Measurements from ENCODE around the gene TMEM266. TPM values are rescaled to one million over a fixed set of nuclear protein-coding genes. Genes with fewer than 3 reads are reported as not detected.

Gene TMEM266
- total RNA-seq, 1 donor from 2014 or later = 0.21 TPM

GRCh38 chr15:76071806-76072205, 12.0 kb downstream of the TMEM266 start:
- DNase-seq (ENCODE audit: low read depth) = no peak
- Histone ChIP-seq H3K36me3 (ENCODE audit: control insufficient read depth, insufficient read depth, low read length) (no peaks in the 10 kb centered on the region), H3K4me3 (ENCODE audit: low read depth, low read length) (no peak overlapping the region), H3K27me3 (ENCODE audit: control insufficient read depth, insufficient read depth, low read length) (no peaks in the 10 kb centered on the region)
- no peak for TF ChIP-seq CTCF (IDR thresholded peaks at IDR 0.05; ENCODE audit: insufficient read depth, low read length, poor library complexity, severe bottlenecking)

- Histone ChIP-seq H3K27me3 (ENCODE audit: control insufficient read depth, insufficient read depth, low read length) (no peaks in the 10 kb centered on the region), H3K4me3 (ENCODE audit: low read depth, low read length) (no peak overlapping the region), H3K36me3 (ENCODE audit: control insufficient read depth, insufficient read depth, low read length) (no peaks in the 10 kb centered on the region)
- TF ChIP-seq CTCF (IDR thresholded peaks at IDR 0.05; ENCODE audit: insufficient read depth, low read length, poor library complexity, severe bottlenecking) = no peak
- peak; percentile 61 for DNase-seq (ENCODE audit: low read depth)
Observed at GRCh38 chr15:76073554-76073953, 13.8 kb downstream of the TMEM266 start.

- Histone ChIP-seq H3K4me3 (ENCODE audit: low read depth, low read length) (no peak overlapping the region), H3K27me3 (ENCODE audit: control insufficient read depth, insufficient read depth, low read length) (no peaks in the 10 kb centered on the region), H3K36me3 (ENCODE audit: control insufficient read depth, insufficient read depth, low read length) (no peaks in the 10 kb centered on the region)
- no peak for DNase-seq (ENCODE audit: low read depth)
- TF ChIP-seq CTCF (IDR thresholded peaks at IDR 0.05; ENCODE audit: insufficient read depth, low read length, poor library complexity, severe bottlenecking) = no peak
Observed at GRCh38 chr15:76075046-76075445, 15.3 kb downstream of the TMEM266 start.

- no peaks in the 10 kb centered on the region for H3K36me3 ChIP-seq (ENCODE audit: control insufficient read depth, insufficient read depth, low read length)
- no peaks in the 10 kb centered on the region for H3K27me3 ChIP-seq (ENCODE audit: control insufficient read depth, insufficient read depth, low read length)
- no peak for DNase-seq (ENCODE audit: low read depth)
- no peak overlapping the region for H3K4me3 ChIP-seq (ENCODE audit: low read depth, low read length)
- TF ChIP-seq CTCF (IDR thresholded peaks at IDR 0.05; ENCODE audit: insufficient read depth, low read length, poor library complexity, severe bottlenecking) = no peak
Observed at GRCh38 chr15:76078285-76078877, 18.6 kb downstream of the TMEM266 start.

GRCh38 chr15:76084256-76084655, 24.5 kb downstream of the TMEM266 start:
- Histone ChIP-seq H3K4me3 (ENCODE audit: low read depth, low read length) (no peak overlapping the region), H3K27me3 (ENCODE audit: control insufficient read depth, insufficient read depth, low read length) (no peaks in the 10 kb centered on the region), H3K36me3 (ENCODE audit: control insufficient read depth, insufficient read depth, low read length) (no peaks in the 10 kb centered on the region)
- no peak for TF ChIP-seq CTCF (IDR thresholded peaks at IDR 0.05; ENCODE audit: insufficient read depth, low read length, poor library complexity, severe bottlenecking)
- no peak for DNase-seq (ENCODE audit: low read depth)

GRCh38 chr15:76098685-76099084, 38.9 kb downstream of the TMEM266 start:
- Histone ChIP-seq H3K27me3 (ENCODE audit: control insufficient read depth, insufficient read depth, low read length) (peaks cover 2% of the 10 kb centered on the region), H3K4me3 (ENCODE audit: low read depth, low read length) (no peak overlapping the region), H3K36me3 (ENCODE audit: control insufficient read depth, insufficient read depth, low read length) (no peaks in the 10 kb centered on the region)
- no peak for DNase-seq (ENCODE audit: low read depth)
- TF ChIP-seq CTCF (IDR thresholded peaks at IDR 0.05; ENCODE audit: insufficient read depth, low read length, poor library complexity, severe bottlenecking) = no peak
